Measurements from ENCODE around the gene DNER. TPM values are rescaled to one million over a fixed set of nuclear protein-coding genes. Genes with fewer than 3 reads are reported as not detected.

The DNER gene
- total and polyA plus RNA-seq, 2 donors (not counting 1 experiment from before 2014, with no cell fraction given), result not detected

DNA sequence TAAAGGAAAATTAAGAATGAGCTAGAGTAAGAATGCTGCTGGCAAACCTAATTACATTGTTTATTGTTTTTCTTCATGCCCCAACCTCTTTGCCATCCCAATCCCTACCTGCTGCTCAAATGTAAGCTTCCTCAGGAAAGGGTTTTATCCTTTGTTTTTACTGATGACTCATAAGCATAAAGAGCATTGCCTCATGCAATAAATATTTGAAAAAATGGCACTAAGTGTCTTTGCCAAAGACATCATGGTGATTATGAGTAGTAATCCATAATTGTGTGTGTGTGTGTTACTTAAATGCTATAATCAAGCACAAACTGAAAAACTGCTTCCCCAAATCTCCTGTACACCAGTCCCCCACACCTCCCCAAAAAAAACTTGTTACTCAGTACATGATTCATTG lies 53.4 kb downstream of the DNER start:
- TF ChIP-seq, protein P1, sequence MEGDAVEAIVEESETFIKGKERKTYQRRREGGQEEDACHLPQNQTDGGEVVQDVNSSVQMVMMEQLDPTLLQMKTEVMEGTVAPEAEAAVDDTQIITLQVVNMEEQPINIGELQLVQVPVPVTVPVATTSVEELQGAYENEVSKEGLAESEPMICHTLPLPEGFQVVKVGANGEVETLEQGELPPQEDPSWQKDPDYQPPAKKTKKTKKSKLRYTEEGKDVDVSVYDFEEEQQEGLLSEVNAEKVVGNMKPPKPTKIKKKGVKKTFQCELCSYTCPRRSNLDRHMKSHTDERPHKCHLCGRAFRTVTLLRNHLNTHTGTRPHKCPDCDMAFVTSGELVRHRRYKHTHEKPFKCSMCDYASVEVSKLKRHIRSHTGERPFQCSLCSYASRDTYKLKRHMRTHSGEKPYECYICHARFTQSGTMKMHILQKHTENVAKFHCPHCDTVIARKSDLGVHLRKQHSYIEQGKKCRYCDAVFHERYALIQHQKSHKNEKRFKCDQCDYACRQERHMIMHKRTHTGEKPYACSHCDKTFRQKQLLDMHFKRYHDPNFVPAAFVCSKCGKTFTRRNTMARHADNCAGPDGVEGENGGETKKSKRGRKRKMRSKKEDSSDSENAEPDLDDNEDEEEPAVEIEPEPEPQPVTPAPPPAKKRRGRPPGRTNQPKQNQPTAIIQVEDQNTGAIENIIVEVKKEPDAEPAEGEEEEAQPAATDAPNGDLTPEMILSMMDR (IDR thresholded peaks at IDR 0.05), result no peak
- TF ChIP-seq EZH2 (IDR thresholded peaks at IDR 0.05; ENCODE audit: borderline replicate concordance, insufficient read depth, low read depth, low read length, poor library complexity, severe bottlenecking), result no peak
- no peaks in the 10 kb centered on the region for H4K20me1 ChIP-seq (ENCODE audit: control insufficient read depth, insufficient read depth, low read length, poor library complexity, severe bottlenecking)
- Mint-ChIP-seq H3K4me3 (no peak overlapping the region), H3K9me3 (ENCODE audit: insufficient read depth) (no peaks in the 10 kb centered on the region), H3K27me3 (peaks cover 18% of the 10 kb centered on the region), H3K4me1 (no peaks in the 10 kb centered on the region), H3K27ac (no peak overlapping the region)
- peaks cover 0 to 2% (median 0%) of the 10 kb centered on the region in 4 experiments for H3K27me3 ChIP-seq (replicated peaks in 1 of 4; ENCODE audit: control extremely low read depth in 1 of 4, control insufficient read depth in 3 of 4, insufficient read depth in 4 of 4, low read length in 3 of 4)
- intact Hi-C loops (cut with micrococcal nuclease), result no loop called here
- H3K9ac ChIP-seq (ENCODE audit: low read length), result no peak overlapping the region
- no peaks in the 10 kb centered on the region for H3K4me1 ChIP-seq (ENCODE audit: control insufficient read depth in 2 of 2, insufficient read depth in 2 of 2, low read length in 2 of 2)
- H3K4me3 ChIP-seq (ENCODE audit: control extremely low read depth in 1 of 5, extremely low read depth in 1 of 5, insufficient read depth in 1 of 5, low read depth in 2 of 5, low read length in 4 of 5), result no peak overlapping the region
- peaks cover 0 to 1% (median 0%) of the 10 kb centered on the region in 3 donors for H3K9me3 ChIP-seq (ENCODE audit: control extremely low read depth in 1 of 3, control insufficient read depth in 2 of 3, insufficient read depth in 1 of 3, low read length in 2 of 3)
- no peak overlapping the region for H2AFZ ChIP-seq (ENCODE audit: insufficient read depth, low read depth, low read length, poor library complexity, severe bottlenecking)
- ChIA-PET CTCF (no interaction called here), POLR2A (no interaction called here)
- DNase-seq, result no peak
- H3K79me2 ChIP-seq (ENCODE audit: control insufficient read depth, insufficient read depth, low read length), result no peaks in the 10 kb centered on the region
- H3K27ac ChIP-seq (ENCODE audit: low read length in 2 of 2), result no peak overlapping the region
- H3K36me3 ChIP-seq (replicated peaks in 1 of 2; ENCODE audit: control extremely low read depth in 1 of 2, control insufficient read depth in 1 of 2, extremely low read depth in 1 of 2, insufficient read depth in 2 of 2, low read length in 1 of 2), result no peaks in the 10 kb centered on the region
- no peak for ATAC-seq (ENCODE audit: low read depth)
- no peak overlapping the region for H3K4me2 ChIP-seq (replicated peaks; ENCODE audit: low read depth, low read length, poor library complexity, severe bottlenecking)

DNA sequence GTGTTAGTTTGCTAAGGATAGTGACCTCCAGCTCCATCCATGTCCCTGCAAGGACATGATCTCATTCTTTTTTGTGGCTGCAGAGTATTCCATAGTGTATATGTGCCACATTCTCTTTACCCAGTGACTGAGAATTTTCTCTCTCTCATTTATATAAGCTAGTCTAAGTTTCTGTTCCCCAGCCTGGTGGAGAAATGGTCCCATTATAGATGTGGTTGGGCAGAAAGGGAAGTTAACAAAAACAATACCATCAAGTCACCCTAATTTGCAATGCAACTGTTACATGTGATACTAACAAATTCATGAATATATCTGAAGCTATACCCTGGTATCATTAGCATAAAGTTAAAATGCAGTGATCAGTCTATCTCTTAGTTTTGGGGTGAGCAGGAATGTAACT lies 54.0 kb downstream of the DNER start:
- peaks cover 0 to 1% (median 0%) of the 10 kb centered on the region in 3 donors for H3K9me3 ChIP-seq (ENCODE audit: control extremely low read depth in 1 of 3, control insufficient read depth in 2 of 3, insufficient read depth in 1 of 3, low read length in 2 of 3)
- H3K79me2 ChIP-seq (ENCODE audit: control insufficient read depth, insufficient read depth, low read length), result no peaks in the 10 kb centered on the region
- peaks cover 0 to 2% (median 0%) of the 10 kb centered on the region in 4 experiments for H3K27me3 ChIP-seq (replicated peaks in 1 of 4; ENCODE audit: control extremely low read depth in 1 of 4, control insufficient read depth in 3 of 4, insufficient read depth in 4 of 4, low read length in 3 of 4)
- Mint-ChIP-seq H3K4me1 (no peaks in the 10 kb centered on the region), H3K27me3 (peaks cover 18% of the 10 kb centered on the region), H3K27ac (no peak overlapping the region), H3K9me3 (ENCODE audit: insufficient read depth) (no peaks in the 10 kb centered on the region), H3K4me3 (no peak overlapping the region)
- ChIA-PET POLR2A (no interaction called here), CTCF (no interaction called here)
- H3K4me2 ChIP-seq (replicated peaks; ENCODE audit: low read depth, low read length, poor library complexity, severe bottlenecking), result no peak overlapping the region
- no peak overlapping the region for H3K9ac ChIP-seq (ENCODE audit: low read length)
- no peak for DNase-seq
- no peak for TF ChIP-seq EZH2 (IDR thresholded peaks at IDR 0.05; ENCODE audit: borderline replicate concordance, insufficient read depth, low read depth, low read length, poor library complexity, severe bottlenecking)
- TF ChIP-seq, protein P1 (IDR thresholded peaks at IDR 0.05), result no peak
- no peak overlapping the region for H3K4me3 ChIP-seq (ENCODE audit: control extremely low read depth in 1 of 5, extremely low read depth in 1 of 5, insufficient read depth in 1 of 5, low read depth in 2 of 5, low read length in 4 of 5)
- no peak for ATAC-seq (ENCODE audit: low read depth)
- no peak overlapping the region for H2AFZ ChIP-seq (ENCODE audit: insufficient read depth, low read depth, low read length, poor library complexity, severe bottlenecking)
- H3K27ac ChIP-seq (ENCODE audit: low read length in 2 of 2), result no peak overlapping the region
- H4K20me1 ChIP-seq (ENCODE audit: control insufficient read depth, insufficient read depth, low read length, poor library complexity, severe bottlenecking), result no peaks in the 10 kb centered on the region
- no peaks in the 10 kb centered on the region for H3K36me3 ChIP-seq (replicated peaks in 1 of 2; ENCODE audit: control extremely low read depth in 1 of 2, control insufficient read depth in 1 of 2, extremely low read depth in 1 of 2, insufficient read depth in 2 of 2, low read length in 1 of 2)
- no peaks in the 10 kb centered on the region for H3K4me1 ChIP-seq (ENCODE audit: control insufficient read depth in 2 of 2, insufficient read depth in 2 of 2, low read length in 2 of 2)
- intact Hi-C loops (cut with micrococcal nuclease), result no loop called here
